Suppressor macrophage treated with lipopolysaccharide for 4 hours (primary cell): Measurements from ENCODE around the gene FARP1.

Source experiments
- DNase-seq: peaks from one replicate; pipeline ENCODE4 v3.0.0-alpha.2; 2020

The FARP1 gene

GRCh38 chr13:98203646-98204326 is 60.9 kb downstream of the FARP1 start:
- no peak for DNase-seq

- DNase-seq = no peak
Measured at GRCh38 chr13:98204546-98204945, 61.7 kb downstream of the FARP1 start.

- no peak for DNase-seq
Measured at GRCh38 chr13:98206946-98207345, 64.1 kb downstream of the FARP1 start.

GRCh38 chr13:98207416-98207815 is 64.5 kb downstream of the FARP1 start:
- DNase-seq = no peak

- DNase-seq = no peak
Measured at GRCh38 chr13:98208606-98209005, 65.7 kb downstream of the FARP1 start.

GRCh38 chr13:98212763-98213162 is 69.9 kb downstream of the FARP1 start:
- no peak for DNase-seq

- no peak for DNase-seq
Measured at GRCh38 chr13:98213354-98213753, 70.5 kb downstream of the FARP1 start.

- no peak for DNase-seq
Measured at GRCh38 chr13:98214008-98214643, 71.2 kb downstream of the FARP1 start.

GRCh38 chr13:98214707-98215106 is 71.8 kb downstream of the FARP1 start:
- DNase-seq = no peak

GRCh38 chr13:98215508-98215907 is 72.6 kb downstream of the FARP1 start:
- no peak for DNase-seq

GRCh38 chr13:98216135-98216565 is 73.3 kb downstream of the FARP1 start:
- no peak for DNase-seq

GRCh38 chr13:98216711-98217285 is 73.9 kb downstream of the FARP1 start:
- DNase-seq = no peak

GRCh38 chr13:98217597-98217996 is 74.7 kb downstream of the FARP1 start:
- DNase-seq = no peak

- no peak for DNase-seq
Measured at GRCh38 chr13:98219685-98220084, 76.8 kb downstream of the FARP1 start.

- DNase-seq = no peak
Measured at GRCh38 chr13:98220271-98220791, 77.4 kb downstream of the FARP1 start.

- DNase-seq = no peak
Measured at GRCh38 chr13:98221234-98221633, 78.3 kb downstream of the FARP1 start.

GRCh38 chr13:98222081-98222554 is 79.2 kb downstream of the FARP1 start:
- DNase-seq = no peak

- no peak for DNase-seq
Measured at GRCh38 chr13:98222816-98223215, 79.9 kb downstream of the FARP1 start.

- DNase-seq = no peak
Measured at GRCh38 chr13:98223741-98224140, 80.8 kb downstream of the FARP1 start.

- DNase-seq = no peak
Measured at GRCh38 chr13:98224557-98224956, 81.7 kb downstream of the FARP1 start.

GRCh38 chr13:98225036-98225940 is 82.4 kb downstream of the FARP1 start:
- no peak for DNase-seq

GRCh38 chr13:98226496-98226895 is 83.6 kb downstream of the FARP1 start:
- no peak for DNase-seq
